Measurements from ENCODE around the gene MTERF2.

MTERF2 gene

GRCh38 chr12:106986625-106987389 lies at the start of gene MTERF2 (continued):
- TF ChIP-seq ZBTB8A (tag by site-specific recombination; IDR thresholded peaks at IDR 0.05) (peak; percentile 40; the same call in 1 of the 2 replicates), ZNF24 (tag by site-specific recombination; IDR thresholded peaks at IDR 0.05) (no peak; the same call in 1 of the 2 replicates), ZSCAN23 (tag by site-specific recombination; IDR thresholded peaks at IDR 0.05) (no peak), ZNF513 (tag by site-specific recombination; IDR thresholded peaks at IDR 0.05) (no peak), ZNF2 (tag by site-specific recombination; IDR thresholded peaks at IDR 0.05) (0 out of 2 replicates have a peak, but pooled peaks have one; percentile 52), ZNF433 (tag by site-specific recombination; IDR thresholded peaks at IDR 0.05; ENCODE audit: low read depth) (no peak), KLF8 (tag by site-specific recombination; IDR thresholded peaks at IDR 0.05) (0 out of 2 replicates have a peak, but pooled peaks have one; percentile 46), ZNF350 (tag by site-specific recombination; IDR thresholded peaks at IDR 0.05) (no peak), GFI1B (tag by site-specific recombination; IDR thresholded peaks at IDR 0.05) (no peak), TCF7L2 (IDR thresholded peaks at IDR 0.05; ENCODE audit: borderline replicate concordance, low read depth, low read length) (no peak), ZNF214 (tag by site-specific recombination; IDR thresholded peaks at IDR 0.05; ENCODE audit: borderline replicate concordance) (no peak), ZNF510 (tag by site-specific recombination; IDR thresholded peaks at IDR 0.05; ENCODE audit: insufficient replicate concordance) (no peak), ZNF704 (tag by site-specific recombination; IDR thresholded peaks at IDR 0.05) (no peak), ZBTB7A (tag by site-specific recombination; IDR thresholded peaks at IDR 0.05; ENCODE audit: low read depth) (no peak), ZNF221 (tag by site-specific recombination; IDR thresholded peaks at IDR 0.05; ENCODE audit: borderline replicate concordance) (no peak), ZNF335 (tag by site-specific recombination; conservative IDR thresholded peaks at IDR 0.05) (peak; percentile 68), KLF1 (tag by site-specific recombination; IDR thresholded peaks at IDR 0.05) (no peak), PRDM6 (tag by site-specific recombination; IDR thresholded peaks at IDR 0.05) (no peak), ZNF292 (tag by site-specific recombination; IDR thresholded peaks at IDR 0.05; ENCODE audit: borderline replicate concordance, low read depth) (no peak), ZNF544 (tag by site-specific recombination; IDR thresholded peaks at IDR 0.05) (no peak), ZNF677 (tag by site-specific recombination; IDR thresholded peaks at IDR 0.05) (no peak), ZNF629 (tag by site-specific recombination; IDR thresholded peaks at IDR 0.05) (no peak), ZNF311 (tag by site-specific recombination; IDR thresholded peaks at IDR 0.05; ENCODE audit: borderline replicate concordance) (no peak), ZBTB21 (tag by site-specific recombination; IDR thresholded peaks at IDR 0.05) (no peak), OSR2 (tag by site-specific recombination; IDR thresholded peaks at IDR 0.05) (no peak), SP2 (tag by site-specific recombination; IDR thresholded peaks at IDR 0.05) (peak; percentile 95), ZSCAN30 (tag by site-specific recombination; IDR thresholded peaks at IDR 0.05) (peak; percentile 80), ZNF202 (tag by site-specific recombination; IDR thresholded peaks at IDR 0.05; ENCODE audit: borderline replicate concordance) (no peak), ATF2 (tag by site-specific recombination; IDR thresholded peaks at IDR 0.05; ENCODE audit: low read depth) (no peak)
- TF ChIP-seq, protein P1, sequence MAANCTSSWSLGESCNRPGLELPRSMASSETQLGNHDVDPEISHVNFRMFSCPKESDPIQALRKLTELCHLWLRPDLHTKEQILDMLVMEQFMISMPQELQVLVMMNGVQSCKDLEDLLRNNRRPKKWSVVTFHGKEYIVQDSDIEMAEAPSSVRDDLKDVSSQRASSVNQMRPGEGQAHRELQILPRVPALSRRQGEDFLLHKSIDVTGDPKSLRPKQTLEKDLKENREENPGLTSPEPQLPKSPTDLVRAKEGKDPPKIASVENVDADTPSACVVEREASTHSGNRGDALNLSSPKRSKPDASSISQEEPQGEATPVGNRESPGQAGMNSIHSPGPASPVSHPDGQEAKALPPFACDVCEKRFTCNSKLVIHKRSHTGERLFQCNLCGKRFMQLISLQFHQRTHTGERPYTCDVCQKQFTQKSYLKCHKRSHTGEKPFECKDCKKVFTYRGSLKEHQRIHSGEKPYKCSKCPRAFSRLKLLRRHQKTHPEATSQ (tag by site-specific recombination; IDR thresholded peaks at IDR 0.05), result 0 out of 2 replicates have a peak, but pooled peaks have one; percentile 57
- TF ChIP-seq, protein P2, sequence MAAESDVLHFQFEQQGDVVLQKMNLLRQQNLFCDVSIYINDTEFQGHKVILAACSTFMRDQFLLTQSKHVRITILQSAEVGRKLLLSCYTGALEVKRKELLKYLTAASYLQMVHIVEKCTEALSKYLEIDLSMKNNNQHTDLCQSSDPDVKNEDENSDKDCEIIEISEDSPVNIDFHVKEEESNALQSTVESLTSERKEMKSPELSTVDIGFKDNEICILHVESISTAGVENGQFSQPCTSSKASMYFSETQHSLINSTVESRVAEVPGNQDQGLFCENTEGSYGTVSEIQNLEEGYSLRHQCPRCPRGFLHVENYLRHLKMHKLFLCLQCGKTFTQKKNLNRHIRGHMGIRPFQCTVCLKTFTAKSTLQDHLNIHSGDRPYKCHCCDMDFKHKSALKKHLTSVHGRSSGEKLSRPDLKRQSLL (tag by site-specific recombination; IDR thresholded peaks at IDR 0.05), result peak; percentile 66; the same call in 1 of the 2 replicates

Data from HEK293 (cell line).